Measurements from ENCODE around the gene PTPRU. TPM values are rescaled to one million over a fixed set of nuclear protein-coding genes. Genes with fewer than 3 reads are reported as not detected.
"Not testable (repeated sequence)": the region's sequence is repeated elsewhere in the genome, so short reads cannot be mapped to it uniquely, and the experiment has no call there.

Gene PTPRU
- total RNA-seq, 2 donors from 2014 or later: 0.99 to 2.1 TPM

DNA sequence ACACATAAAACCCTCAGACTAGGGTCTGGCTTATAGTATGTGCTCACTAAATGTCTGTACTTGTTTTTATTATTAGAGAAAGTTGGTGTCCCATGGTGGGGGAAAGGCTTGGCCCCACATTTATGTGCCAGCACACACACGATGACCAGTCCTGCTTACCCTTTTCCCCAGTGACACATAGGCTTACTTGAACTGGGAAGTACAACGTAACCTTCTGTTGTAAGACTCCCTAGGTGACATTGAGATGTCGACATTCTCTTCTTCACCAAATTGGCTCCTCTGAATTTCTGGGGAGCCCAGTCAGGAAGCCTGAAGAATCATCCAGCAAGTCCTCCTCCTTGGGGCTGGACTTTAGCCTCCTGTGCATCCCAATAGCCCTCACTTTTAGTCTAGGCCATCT lies 3.9 kb upstream of the PTPRU start:
- no peak for ATAC-seq (replicated peaks)
- H3K27ac Mint-ChIP-seq: no peak overlapping the region
- H3K4me3 Mint-ChIP-seq: no peak overlapping the region
- peaks cover 7% of the 10 kb centered on the region for H3K36me3 Mint-ChIP-seq (ENCODE audit: low read depth)
- no peaks in the 10 kb centered on the region for H3K9me3 Mint-ChIP-seq
- peaks cover 18% of the 10 kb centered on the region for H3K4me1 Mint-ChIP-seq
- peaks cover 17% of the 10 kb centered on the region for H3K27me3 Mint-ChIP-seq

GRCh38 chr1:29233693-29234092 lies 2.6 kb upstream of the PTPRU start:
- Mint-ChIP-seq H3K4me1 (peaks cover 18% of the 10 kb centered on the region), H3K36me3 (ENCODE audit: low read depth) (peaks cover 7% of the 10 kb centered on the region), H3K27me3 (peaks cover 24% of the 10 kb centered on the region), H3K4me3 (no peak overlapping the region), H3K9me3 (no peaks in the 10 kb centered on the region), H3K27ac (no peak overlapping the region)
- ATAC-seq (replicated peaks): no peak

GRCh38 chr1:29234471-29234870 lies 1.9 kb upstream of the PTPRU start:
- no peak overlapping the region for H3K4me3 Mint-ChIP-seq
- no peaks in the 10 kb centered on the region for H3K9me3 Mint-ChIP-seq
- no peak overlapping the region for H3K27ac Mint-ChIP-seq
- H3K4me1 Mint-ChIP-seq: peaks cover 18% of the 10 kb centered on the region
- peaks cover 32% of the 10 kb centered on the region for H3K27me3 Mint-ChIP-seq
- H3K36me3 Mint-ChIP-seq (ENCODE audit: low read depth): peaks cover 7% of the 10 kb centered on the region
- ATAC-seq (replicated peaks): no peak

DNA sequence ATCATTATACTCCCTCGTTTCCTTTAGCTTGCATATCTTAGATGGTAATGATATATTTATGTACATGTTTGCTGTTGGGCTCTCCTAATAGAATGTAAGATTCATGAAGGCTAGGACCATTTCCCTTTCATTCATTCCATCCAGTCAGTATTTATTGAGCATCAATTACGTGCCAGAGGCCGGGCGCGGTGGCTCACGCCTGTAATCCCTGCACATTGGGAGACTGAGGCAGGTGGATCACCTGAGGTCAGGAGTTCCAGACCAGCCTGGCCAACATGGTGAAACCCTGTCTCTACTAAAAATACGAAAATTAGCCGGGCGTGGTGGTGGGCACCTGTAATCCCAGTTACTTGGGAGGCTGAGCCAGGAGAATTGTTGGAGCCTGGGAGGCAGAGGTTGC lies 1.4 kb upstream of the PTPRU start:
- H3K9me3 Mint-ChIP-seq; ATAC-seq (replicated peaks); H3K27ac Mint-ChIP-seq; H3K36me3 Mint-ChIP-seq (ENCODE audit: low read depth); H3K4me3 Mint-ChIP-seq: not testable (repeated sequence)
- peaks cover 18% of the 10 kb centered on the region for H3K4me1 Mint-ChIP-seq
- peaks cover 36% of the 10 kb centered on the region for H3K27me3 Mint-ChIP-seq

DNA sequence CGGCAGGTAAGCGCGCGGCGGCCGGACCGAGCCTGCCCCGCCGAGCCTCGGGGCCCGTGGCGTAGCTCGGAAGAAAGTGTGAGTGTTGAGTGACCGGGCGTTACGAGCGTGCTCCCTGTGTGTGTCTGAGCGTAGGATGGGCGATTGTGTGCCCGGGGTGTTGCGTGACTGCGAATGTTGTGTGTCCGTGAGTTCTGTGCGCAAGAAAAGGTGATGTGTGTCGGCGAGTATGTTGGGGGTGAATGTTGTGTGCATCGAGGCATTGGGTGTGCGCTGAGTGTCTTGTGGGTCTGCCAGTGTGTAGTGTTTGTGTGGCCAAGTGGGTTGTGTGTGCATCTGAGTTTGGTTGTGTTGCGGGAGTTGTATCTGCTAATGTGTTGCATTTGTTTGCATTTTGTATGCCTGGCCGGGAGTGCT lies 398 bp downstream of the PTPRU start:
- Mint-ChIP-seq H3K4me1 (peaks cover 9% of the 10 kb centered on the region), H3K27ac (peak overlapping the region; percentile 8), H3K9me3 (no peaks in the 10 kb centered on the region), H3K27me3 (peaks cover 48% of the 10 kb centered on the region), H3K4me3 (peak overlapping the region; percentile 82), H3K36me3 (ENCODE audit: low read depth) (peaks cover 7% of the 10 kb centered on the region)
- no peak for ATAC-seq (replicated peaks)

GRCh38 chr1:29237129-29237821 lies 953 bp downstream of the PTPRU start:
- no peak for ATAC-seq (replicated peaks)
- H3K36me3 Mint-ChIP-seq (ENCODE audit: low read depth): peaks cover 7% of the 10 kb centered on the region
- peaks cover 9% of the 10 kb centered on the region for H3K4me1 Mint-ChIP-seq
- H3K4me3 Mint-ChIP-seq: peak overlapping the region; percentile 82
- peaks cover 48% of the 10 kb centered on the region for H3K27me3 Mint-ChIP-seq
- H3K27ac Mint-ChIP-seq: peak overlapping the region; percentile 8
- no peaks in the 10 kb centered on the region for H3K9me3 Mint-ChIP-seq

GRCh38 chr1:29237852-29238619 lies 1.7 kb downstream of the PTPRU start:
- Mint-ChIP-seq H3K4me1 (peaks cover 9% of the 10 kb centered on the region), H3K27me3 (peaks cover 48% of the 10 kb centered on the region), H3K9me3 (no peaks in the 10 kb centered on the region), H3K27ac (no peak overlapping the region), H3K4me3 (peak overlapping the region; percentile 58), H3K36me3 (ENCODE audit: low read depth) (peaks cover 7% of the 10 kb centered on the region)
- no peak for ATAC-seq (replicated peaks)

DNA sequence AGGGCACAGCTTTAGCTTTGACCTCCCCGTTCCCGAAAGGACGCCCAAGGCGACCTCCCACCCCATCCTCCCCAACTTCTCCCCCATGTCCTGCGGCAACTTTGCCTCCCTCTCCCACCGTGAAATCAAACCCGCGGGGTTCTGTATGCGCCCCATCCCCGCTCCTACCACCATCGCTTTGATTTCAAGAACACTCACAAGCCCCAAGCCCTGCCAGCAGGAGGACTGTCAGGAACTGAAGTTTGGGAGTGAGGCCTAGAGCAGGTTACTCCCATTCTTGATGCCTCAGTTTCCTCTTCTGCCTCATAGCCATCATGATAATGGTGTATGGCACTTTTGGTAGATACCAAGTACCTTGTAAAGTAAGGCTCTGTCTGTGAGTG lies 2.3 kb downstream of the PTPRU start:
- Mint-ChIP-seq H3K27me3 (peaks cover 48% of the 10 kb centered on the region), H3K36me3 (ENCODE audit: low read depth) (peaks cover 7% of the 10 kb centered on the region), H3K4me3 (peak overlapping the region; percentile 58), H3K9me3 (no peaks in the 10 kb centered on the region), H3K4me1 (peaks cover 9% of the 10 kb centered on the region), H3K27ac (no peak overlapping the region)
- no peak for ATAC-seq (replicated peaks)

GRCh38 chr1:29239142-29239541 lies 2.8 kb downstream of the PTPRU start:
- peaks cover 9% of the 10 kb centered on the region for H3K4me1 Mint-ChIP-seq
- H3K4me3 Mint-ChIP-seq: peak overlapping the region; percentile 58
- no peaks in the 10 kb centered on the region for H3K9me3 Mint-ChIP-seq
- H3K27ac Mint-ChIP-seq: no peak overlapping the region
- peaks cover 48% of the 10 kb centered on the region for H3K27me3 Mint-ChIP-seq
- H3K36me3 Mint-ChIP-seq (ENCODE audit: low read depth): peaks cover 7% of the 10 kb centered on the region
- ATAC-seq (replicated peaks): no peak

DNA sequence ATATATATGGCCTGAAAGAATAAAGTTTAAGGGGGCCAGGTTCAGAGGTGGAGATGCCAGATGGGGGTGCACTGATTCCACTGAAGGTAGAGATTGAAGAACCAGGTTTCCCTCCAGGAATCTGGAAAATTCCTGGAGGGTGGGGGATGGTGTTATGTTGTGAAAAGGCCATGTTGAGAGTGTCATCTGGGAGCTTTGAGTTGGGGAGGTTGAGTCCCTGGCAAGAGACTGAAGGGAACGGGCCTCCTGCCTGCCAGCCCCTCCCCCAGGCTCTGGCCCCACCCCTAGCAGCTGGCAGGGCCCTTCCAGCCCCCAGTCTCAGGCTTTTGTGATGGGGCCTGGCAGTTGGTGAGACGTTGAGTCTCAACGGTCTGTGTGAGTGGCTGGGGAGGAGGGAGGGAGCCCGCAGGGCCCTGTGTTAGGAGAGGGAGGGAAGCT lies 4.1 kb downstream of the PTPRU start:
- H3K4me1 Mint-ChIP-seq: peaks cover 9% of the 10 kb centered on the region
- no peak overlapping the region for H3K4me3 Mint-ChIP-seq
- ATAC-seq (replicated peaks): no peak
- H3K36me3 Mint-ChIP-seq (ENCODE audit: low read depth): peaks cover 7% of the 10 kb centered on the region
- H3K9me3 Mint-ChIP-seq: no peaks in the 10 kb centered on the region
- H3K27ac Mint-ChIP-seq: no peak overlapping the region
- H3K27me3 Mint-ChIP-seq: peaks cover 43% of the 10 kb centered on the region

GRCh38 chr1:29240986-29241385 lies 4.7 kb downstream of the PTPRU start:
- ATAC-seq (replicated peaks): no peak
- no peak overlapping the region for H3K4me3 Mint-ChIP-seq
- peaks cover 7% of the 10 kb centered on the region for H3K36me3 Mint-ChIP-seq (ENCODE audit: low read depth)
- H3K27me3 Mint-ChIP-seq: peaks cover 39% of the 10 kb centered on the region
- no peak overlapping the region for H3K27ac Mint-ChIP-seq
- no peaks in the 10 kb centered on the region for H3K9me3 Mint-ChIP-seq
- H3K4me1 Mint-ChIP-seq: peaks cover 9% of the 10 kb centered on the region

- Mint-ChIP-seq H3K27ac (no peak overlapping the region), H3K4me1 (no peaks in the 10 kb centered on the region), H3K4me3 (no peak overlapping the region), H3K36me3 (ENCODE audit: low read depth) (no peaks in the 10 kb centered on the region), H3K27me3 (peaks cover 31% of the 10 kb centered on the region), H3K9me3 (no peaks in the 10 kb centered on the region)
- no peak for ATAC-seq (replicated peaks)
These were observed 6.9 kb downstream of the PTPRU start for GRCh38 chr1:29243023-29243870.

DNA sequence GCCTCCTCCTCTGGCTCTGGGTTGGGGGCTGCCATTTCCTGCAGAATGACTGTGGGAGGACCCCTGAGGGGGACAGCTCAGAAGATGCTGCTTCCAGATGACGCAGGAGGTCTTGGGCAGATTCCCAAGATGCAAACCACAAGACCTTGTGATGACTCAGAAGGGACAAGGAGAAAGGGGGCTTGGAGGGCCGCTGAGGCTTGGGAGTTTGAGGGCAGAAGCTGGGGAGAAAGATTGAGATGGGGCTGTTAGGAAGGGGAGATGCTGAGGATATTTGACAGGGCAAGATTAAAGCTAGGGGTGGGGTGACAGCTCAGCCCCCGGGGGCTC lies 7.5 kb downstream of the PTPRU start:
- H3K36me3 Mint-ChIP-seq (ENCODE audit: low read depth): no peaks in the 10 kb centered on the region
- no peaks in the 10 kb centered on the region for H3K4me1 Mint-ChIP-seq
- H3K9me3 Mint-ChIP-seq: no peaks in the 10 kb centered on the region

DNA sequence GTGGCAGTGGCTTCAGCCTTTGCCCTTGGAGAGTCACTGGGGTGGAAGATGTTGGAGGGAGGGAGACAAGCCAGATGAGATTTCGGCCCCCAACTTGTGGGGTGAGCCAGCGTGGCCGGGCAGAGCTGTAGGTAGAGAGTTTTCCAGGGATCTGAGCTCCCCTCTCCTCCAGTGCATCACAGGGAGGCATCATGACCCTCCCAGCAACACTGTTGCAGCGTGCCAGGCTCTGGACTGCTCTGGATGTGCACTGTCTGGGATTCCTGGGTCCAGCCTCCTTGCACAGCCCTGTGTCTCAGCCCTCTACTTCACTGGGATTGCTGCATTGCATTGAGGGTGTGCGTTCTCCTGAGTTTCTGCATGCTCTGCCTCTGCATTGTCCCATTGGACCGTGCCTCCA lies 8.9 kb downstream of the PTPRU start:
- no peak overlapping the region for H3K4me3 Mint-ChIP-seq
- ATAC-seq (replicated peaks): no peak
- H3K9me3 Mint-ChIP-seq: no peaks in the 10 kb centered on the region
- H3K27ac Mint-ChIP-seq: no peak overlapping the region
- H3K4me1 Mint-ChIP-seq: no peaks in the 10 kb centered on the region
- H3K36me3 Mint-ChIP-seq (ENCODE audit: low read depth): no peaks in the 10 kb centered on the region
- H3K27me3 Mint-ChIP-seq: peaks cover 22% of the 10 kb centered on the region

More for the DNA sequence above, 7.5 kb downstream of the PTPRU start:
- Mint-ChIP-seq H3K4me3 (no peak overlapping the region), H3K27ac (no peak overlapping the region), H3K27me3 (peaks cover 29% of the 10 kb centered on the region)
- no peak for ATAC-seq (replicated peaks)
